Measurements from ENCODE around the gene NLGN3. TPM values are rescaled to one million over a fixed set of nuclear protein-coding genes. Genes with fewer than 3 reads are reported as not detected.

The NLGN3 gene
- polyA plus RNA-seq, 1 experiment, result 0.27 TPM

- ChIA-PET CTCF (no interaction called here), POLR2A (interaction anchor here (0.6 kb wide), 1 partner anchor 10 kb away, joined by 14 read pairs; no protein-coding TSS in a partner anchor)
- TF ChIP-seq, protein P1, sequence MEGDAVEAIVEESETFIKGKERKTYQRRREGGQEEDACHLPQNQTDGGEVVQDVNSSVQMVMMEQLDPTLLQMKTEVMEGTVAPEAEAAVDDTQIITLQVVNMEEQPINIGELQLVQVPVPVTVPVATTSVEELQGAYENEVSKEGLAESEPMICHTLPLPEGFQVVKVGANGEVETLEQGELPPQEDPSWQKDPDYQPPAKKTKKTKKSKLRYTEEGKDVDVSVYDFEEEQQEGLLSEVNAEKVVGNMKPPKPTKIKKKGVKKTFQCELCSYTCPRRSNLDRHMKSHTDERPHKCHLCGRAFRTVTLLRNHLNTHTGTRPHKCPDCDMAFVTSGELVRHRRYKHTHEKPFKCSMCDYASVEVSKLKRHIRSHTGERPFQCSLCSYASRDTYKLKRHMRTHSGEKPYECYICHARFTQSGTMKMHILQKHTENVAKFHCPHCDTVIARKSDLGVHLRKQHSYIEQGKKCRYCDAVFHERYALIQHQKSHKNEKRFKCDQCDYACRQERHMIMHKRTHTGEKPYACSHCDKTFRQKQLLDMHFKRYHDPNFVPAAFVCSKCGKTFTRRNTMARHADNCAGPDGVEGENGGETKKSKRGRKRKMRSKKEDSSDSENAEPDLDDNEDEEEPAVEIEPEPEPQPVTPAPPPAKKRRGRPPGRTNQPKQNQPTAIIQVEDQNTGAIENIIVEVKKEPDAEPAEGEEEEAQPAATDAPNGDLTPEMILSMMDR (IDR thresholded peaks at IDR 0.05; ENCODE audit: insufficient read depth, low read depth, low read length), result no peak
- Histone ChIP-seq H3K36me3 (ENCODE audit: control insufficient read depth, insufficient read depth, low read length) (no peaks in the 10 kb centered on the region), H3K27me3 (ENCODE audit: control insufficient read depth, insufficient read depth, low read length) (peaks cover 4% of the 10 kb centered on the region; the same call in 1 of the 2 replicates), H3K4me3 (ENCODE audit: low read depth, low read length) (no peak overlapping the region)
- no peak for DNase-seq (ENCODE audit: low read depth)
Measured at GRCh38 chrX:71212536-71212935, 67.9 kb downstream of the NLGN3 start.

DNA sequence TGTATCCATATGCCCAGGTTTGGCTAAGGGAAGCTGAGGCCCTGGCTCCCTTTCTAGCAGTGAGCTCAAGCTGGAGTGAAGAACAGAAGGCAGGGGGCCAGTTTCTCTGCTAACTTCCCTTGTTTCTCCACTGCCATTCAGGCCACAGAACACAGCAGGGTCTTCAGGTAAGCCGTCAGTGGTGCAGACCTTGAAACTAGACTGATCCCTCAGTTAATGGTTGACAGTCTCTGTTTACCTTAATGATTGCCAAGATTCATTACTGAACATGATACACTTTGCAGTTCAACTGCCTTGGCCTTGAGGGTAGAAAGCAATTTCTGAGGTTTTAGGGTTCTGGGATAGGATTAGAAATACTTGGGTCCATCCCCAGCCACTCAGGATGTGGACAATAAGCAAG is 69.5 kb downstream of the NLGN3 start:
- DNase-seq (ENCODE audit: low read depth), result no peak
- TF ChIP-seq, protein P1 (IDR thresholded peaks at IDR 0.05; ENCODE audit: insufficient read depth, low read depth, low read length), result no peak
- ChIA-PET CTCF (no interaction called here), POLR2A (no interaction called here)
- Histone ChIP-seq H3K4me3 (ENCODE audit: low read depth, low read length) (no peak overlapping the region), H3K27me3 (ENCODE audit: control insufficient read depth, insufficient read depth, low read length) (peaks cover 4% of the 10 kb centered on the region; the same call in 1 of the 2 replicates), H3K36me3 (ENCODE audit: control insufficient read depth, insufficient read depth, low read length) (no peaks in the 10 kb centered on the region)

GRCh38 chrX:71214604-71215337 is 70.1 kb downstream of the NLGN3 start:
- ChIA-PET CTCF (no interaction called here), POLR2A (no interaction called here)
- DNase-seq (ENCODE audit: low read depth), result no peak
- no peaks in the 10 kb centered on the region for H3K36me3 ChIP-seq (ENCODE audit: control insufficient read depth, insufficient read depth, low read length)
- TF ChIP-seq, protein P1 (IDR thresholded peaks at IDR 0.05; ENCODE audit: insufficient read depth, low read depth, low read length), result no peak
- H3K4me3 ChIP-seq (ENCODE audit: low read depth, low read length), result no peak overlapping the region
- peaks cover 4% of the 10 kb centered on the region; the same call in 1 of the 2 replicates for H3K27me3 ChIP-seq (ENCODE audit: control insufficient read depth, insufficient read depth, low read length)

DNA sequence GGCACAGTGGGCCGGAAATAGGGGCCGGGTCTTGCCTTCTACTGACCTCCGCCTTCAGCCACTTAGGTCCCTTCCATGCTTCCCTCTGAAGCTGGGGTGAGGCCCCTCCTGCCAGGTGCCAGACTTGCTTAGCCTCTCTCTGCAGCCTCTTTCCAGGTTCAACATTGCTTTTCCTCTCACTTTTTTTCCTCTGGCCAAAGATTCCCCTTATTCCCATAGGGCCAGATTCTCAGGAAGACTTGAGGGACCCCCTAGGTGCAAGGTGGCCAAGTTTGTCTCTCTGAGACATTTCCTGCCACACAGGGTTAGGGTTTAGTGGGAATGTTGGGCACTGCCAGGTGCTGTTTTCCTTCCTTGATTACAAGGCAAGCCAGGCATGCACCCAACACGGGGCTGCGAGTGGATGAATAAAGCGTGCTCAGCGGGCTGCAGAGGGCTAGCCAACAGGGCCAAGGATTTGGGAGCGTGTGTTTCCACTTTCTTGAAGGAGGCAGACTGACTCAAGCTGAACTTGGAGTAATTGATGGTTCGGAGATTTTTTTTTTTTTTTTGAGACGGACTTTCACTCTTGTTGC is 70.8 kb downstream of the NLGN3 start:
- H3K27me3 ChIP-seq (ENCODE audit: control insufficient read depth, insufficient read depth, low read length), result peaks cover 4% of the 10 kb centered on the region; the same call in 1 of the 2 replicates
- DNase-seq (ENCODE audit: low read depth), result no peak
- CTCF ChIA-PET, result interaction anchor here (0.6 kb wide), 1 partner anchor 145 kb away, joined by 3 read pairs; no protein-coding TSS in a partner anchor
- no peaks in the 10 kb centered on the region for H3K36me3 ChIP-seq (ENCODE audit: control insufficient read depth, insufficient read depth, low read length)
- TF ChIP-seq, protein P1 (IDR thresholded peaks at IDR 0.05; ENCODE audit: insufficient read depth, low read depth, low read length), result no peak
- H3K4me3 ChIP-seq (ENCODE audit: low read depth, low read length), result no peak overlapping the region
- POLR2A ChIA-PET, result no interaction called here

DNA sequence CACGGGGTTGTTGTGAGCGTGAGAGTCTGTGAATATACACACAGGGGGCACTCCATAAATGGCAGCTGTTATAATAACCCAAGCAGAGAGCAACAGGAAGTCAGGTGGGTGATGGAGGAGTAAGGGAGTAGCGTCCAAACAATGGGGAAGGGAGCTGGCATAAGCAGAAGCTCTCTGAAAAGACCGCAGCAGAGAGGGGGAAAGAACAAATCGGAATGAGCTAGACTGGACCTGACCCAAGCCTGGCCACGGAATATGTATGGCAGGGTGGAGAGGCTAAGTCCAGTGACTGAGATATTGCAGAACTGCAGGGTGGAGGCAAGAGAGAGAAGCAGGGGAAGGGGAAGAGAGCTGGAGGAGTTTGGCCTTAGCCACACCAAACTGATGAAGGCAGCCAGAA is 71.8 kb downstream of the NLGN3 start:
- DNase-seq (ENCODE audit: low read depth), result no peak
- no peaks in the 10 kb centered on the region for H3K36me3 ChIP-seq (ENCODE audit: control insufficient read depth, insufficient read depth, low read length)
- CTCF ChIA-PET, result interaction anchor here (0.6 kb wide), 1 partner anchor 436 kb away, joined by 5 read pairs; no protein-coding TSS in a partner anchor
- TF ChIP-seq, protein P1 (IDR thresholded peaks at IDR 0.05; ENCODE audit: insufficient read depth, low read depth, low read length), result no peak
- H3K27me3 ChIP-seq (ENCODE audit: control insufficient read depth, insufficient read depth, low read length), result peaks cover 4% of the 10 kb centered on the region; the same call in 1 of the 2 replicates
- POLR2A ChIA-PET, result no interaction called here
- no peak overlapping the region for H3K4me3 ChIP-seq (ENCODE audit: low read depth, low read length)
